ENCODE measurements around the gene SPDEF. TPM values are rescaled to one million over a fixed set of nuclear protein-coding genes. Genes with fewer than 3 reads are reported as not detected.

SPDEF gene
- total RNA-seq, 2 donors from 2014 or later, result 0.16 to 0.34 TPM

DNA sequence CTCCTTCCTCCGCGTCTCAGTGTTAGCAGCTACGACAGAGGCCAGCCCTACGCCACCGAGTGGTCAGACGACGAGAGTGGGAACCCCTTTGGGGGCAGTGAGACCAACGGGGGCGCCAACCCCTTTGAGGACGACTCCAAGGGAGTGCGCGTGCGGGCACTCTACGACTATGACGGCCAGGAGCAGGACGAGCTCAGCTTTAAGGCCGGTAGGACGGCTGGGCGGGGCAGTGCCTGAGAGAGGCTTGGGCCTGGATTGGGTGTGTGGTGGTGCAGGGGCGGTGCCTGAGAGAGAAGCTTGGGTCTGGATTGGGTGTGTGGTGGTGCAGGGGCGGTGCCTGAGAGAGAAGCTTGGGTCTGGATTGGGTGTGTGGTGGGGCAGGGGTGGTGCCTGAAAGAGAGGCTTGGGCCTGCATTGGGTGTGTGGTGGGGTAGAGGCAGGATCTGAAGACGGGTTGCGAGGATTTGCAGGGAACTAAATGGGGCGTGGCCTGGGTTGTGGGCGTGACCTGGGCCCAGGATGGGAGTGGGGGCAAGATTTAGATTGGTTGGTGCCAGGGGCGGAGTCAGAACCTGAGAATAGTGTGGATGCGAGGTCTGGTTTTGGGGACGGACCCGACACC lies 24.4 kb downstream of the SPDEF start:
- Mint-ChIP-seq H3K36me3 (ENCODE audit: insufficient read depth in 2 of 2) (no peaks in the 10 kb centered on the region), H3K4me3 (peak overlapping the region in 1 of 2 donors; percentile 49), H3K27ac (no peak overlapping the region), H3K9me3 (no peaks in the 10 kb centered on the region), H3K27me3 (ENCODE audit: low read depth) (no peaks in the 10 kb centered on the region), H3K4me1 (ENCODE audit: low read depth) (peaks cover 5% of the 10 kb centered on the region)
- ATAC-seq (replicated peaks in 1 of 2), result peak in 1 of 2 donors; percentile 58
- peak in 1 of 2 donors; percentile 61 for DNase-seq

DNA sequence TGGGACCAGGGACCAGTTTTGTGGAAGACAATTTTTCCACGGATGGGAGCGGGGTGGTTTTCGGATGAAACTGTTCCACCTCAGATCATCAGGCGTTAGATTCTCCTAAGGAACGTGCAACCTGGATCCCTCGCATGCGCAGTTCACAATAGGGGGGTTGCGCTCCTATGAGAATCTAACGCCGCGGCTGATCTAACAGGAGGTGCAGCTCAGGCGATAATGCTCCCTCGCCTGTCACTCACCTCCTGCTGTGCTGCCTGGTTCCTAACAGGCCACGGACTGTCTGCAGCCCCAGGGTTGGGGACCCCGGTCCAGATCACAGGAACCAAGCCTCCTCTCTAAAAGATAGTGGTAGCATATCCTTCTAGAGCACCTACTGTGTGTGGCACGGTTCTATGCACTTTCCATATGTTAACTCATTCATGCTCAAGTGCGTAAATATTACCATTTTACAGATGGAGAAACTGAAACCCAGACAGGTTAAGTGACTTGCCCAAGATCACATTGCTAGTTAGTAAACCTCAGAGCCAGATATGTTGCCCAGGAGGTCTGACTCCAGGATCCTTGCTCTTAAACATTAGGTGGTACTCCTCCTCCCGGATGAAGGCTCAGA lies 25.3 kb downstream of the SPDEF start:
- ATAC-seq (replicated peaks in 1 of 2) (no peak), DNase-seq (no peak)
- Mint-ChIP-seq H3K27ac (no peak overlapping the region), H3K36me3 (ENCODE audit: insufficient read depth in 2 of 2) (no peaks in the 10 kb centered on the region), H3K4me3 (no peak overlapping the region), H3K27me3 (ENCODE audit: low read depth) (no peaks in the 10 kb centered on the region), H3K9me3 (no peaks in the 10 kb centered on the region), H3K4me1 (ENCODE audit: low read depth) (peaks cover 5% of the 10 kb centered on the region)

DNA sequence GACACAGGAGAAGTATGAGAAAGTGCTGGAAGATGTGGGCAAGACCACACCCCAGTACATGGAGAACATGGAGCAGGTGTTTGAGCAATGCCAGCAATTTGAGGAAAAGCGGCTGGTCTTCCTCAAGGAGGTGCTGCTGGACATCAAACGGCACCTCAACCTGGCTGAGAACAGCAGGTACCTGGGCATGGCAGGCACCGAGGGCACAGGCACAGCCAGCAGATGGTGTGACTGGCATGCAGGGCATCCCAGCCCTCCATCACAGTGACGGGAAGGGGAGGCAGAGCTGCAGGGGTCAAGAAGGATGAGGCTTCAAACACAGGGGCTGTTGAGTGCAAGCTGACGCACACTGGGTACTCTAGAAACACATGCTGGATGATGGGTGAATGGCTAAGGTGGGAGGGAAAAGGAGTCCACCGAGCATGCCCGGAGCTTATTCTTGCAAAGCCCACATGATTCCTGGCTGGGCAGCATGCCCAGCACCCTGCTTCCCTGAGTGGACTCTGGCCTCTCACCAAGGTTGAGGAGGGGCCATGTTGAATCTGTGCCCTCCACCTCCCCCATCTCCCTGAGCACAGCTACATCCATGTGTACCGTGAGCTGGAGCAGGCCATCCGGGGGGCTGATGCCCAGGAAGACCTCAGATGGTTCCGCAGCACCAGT lies 26.3 kb downstream of the SPDEF start:
- ATAC-seq (replicated peaks in 1 of 2) (no peak), DNase-seq (no peak)
- Mint-ChIP-seq H3K4me1 (ENCODE audit: low read depth) (peaks cover 5% of the 10 kb centered on the region), H3K4me3 (no peak overlapping the region), H3K27ac (no peak overlapping the region), H3K27me3 (ENCODE audit: low read depth) (no peaks in the 10 kb centered on the region), H3K36me3 (ENCODE audit: insufficient read depth in 2 of 2) (no peaks in the 10 kb centered on the region), H3K9me3 (no peaks in the 10 kb centered on the region)

DNA sequence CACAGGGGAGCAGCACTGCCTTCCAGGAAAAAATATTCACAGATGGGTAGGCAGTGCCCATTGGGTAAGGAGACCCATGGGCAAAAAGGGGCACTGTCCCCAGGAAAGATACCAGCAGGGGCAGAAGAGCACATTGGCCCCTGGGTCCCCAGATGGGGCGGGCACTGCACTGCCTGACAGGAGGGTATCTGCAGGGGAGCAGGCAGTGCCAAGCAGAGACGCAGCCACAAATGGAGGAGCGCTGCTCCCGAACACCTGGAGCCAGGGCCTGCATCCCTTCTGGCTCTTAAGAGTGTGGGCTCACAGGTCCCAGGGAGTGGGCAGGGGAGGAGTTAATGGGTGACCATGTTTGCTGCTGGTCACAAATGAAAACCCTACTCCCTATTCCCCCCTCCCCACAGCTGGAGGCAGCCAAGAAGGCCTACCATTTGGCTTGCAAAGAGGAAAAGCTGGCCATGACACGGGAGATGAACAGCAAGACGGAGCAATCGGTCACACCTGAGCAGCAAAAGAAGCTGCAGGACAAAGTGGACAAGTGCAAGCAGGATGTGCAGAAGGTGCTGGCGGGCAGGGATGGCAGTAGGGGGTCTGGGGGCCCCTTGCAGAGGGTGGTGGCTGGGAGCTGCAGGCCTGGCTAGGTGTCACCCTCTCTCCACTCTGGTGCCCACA lies 27.0 kb downstream of the SPDEF start:
- Mint-ChIP-seq H3K27me3 (ENCODE audit: low read depth) (no peaks in the 10 kb centered on the region), H3K27ac (no peak overlapping the region), H3K4me1 (ENCODE audit: low read depth) (peaks cover 5% of the 10 kb centered on the region), H3K36me3 (ENCODE audit: insufficient read depth in 2 of 2) (no peaks in the 10 kb centered on the region), H3K4me3 (no peak overlapping the region), H3K9me3 (no peaks in the 10 kb centered on the region)
- no peak for DNase-seq
- ATAC-seq (replicated peaks in 1 of 2), result no peak

DNA sequence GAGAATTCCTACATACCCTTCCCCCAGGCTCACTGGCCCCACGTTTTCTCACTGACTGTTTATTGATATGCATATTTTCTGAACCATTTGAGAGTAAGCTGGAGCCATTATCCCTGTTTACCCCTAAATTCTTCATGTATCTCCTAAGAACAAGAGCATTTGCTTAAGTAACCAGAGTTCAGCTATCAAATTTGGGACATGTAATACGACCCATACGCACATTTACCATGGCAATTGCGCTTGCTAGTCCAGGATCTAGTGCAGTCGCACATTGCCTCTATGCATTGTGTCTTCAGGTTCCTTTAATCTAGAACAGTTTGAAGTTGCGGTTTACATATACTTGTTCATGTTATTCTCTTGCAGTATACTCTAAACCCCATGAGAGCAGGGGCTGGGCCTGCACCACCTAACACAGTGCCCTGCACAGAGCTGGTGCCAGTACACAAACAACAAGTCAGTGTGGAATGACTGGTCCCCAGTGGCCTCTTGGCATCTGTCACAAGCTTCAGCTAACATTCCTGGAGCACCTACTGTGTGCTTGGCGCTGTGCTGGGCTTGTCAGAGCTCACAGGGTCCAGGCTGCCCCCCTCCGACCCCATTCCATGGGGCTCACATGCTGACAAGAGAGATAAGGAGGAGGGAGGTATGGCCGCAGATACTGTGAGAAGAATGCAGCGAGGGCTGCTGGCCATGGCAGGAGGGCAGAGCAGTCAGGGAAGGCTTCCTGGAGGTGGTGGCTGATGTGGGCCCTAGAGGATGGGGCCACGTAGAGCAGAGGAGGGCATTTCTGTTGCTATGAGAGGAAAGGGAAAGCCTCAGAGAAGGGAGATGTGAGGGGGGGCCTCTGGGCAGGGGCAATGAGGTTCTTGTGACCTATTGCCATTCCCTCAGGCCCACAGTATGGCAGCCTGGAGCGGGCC lies 28.1 kb downstream of the SPDEF start:
- no peak for DNase-seq
- no peak for ATAC-seq (replicated peaks in 1 of 2)
- peak overlapping the region; percentile 69 for H3K27ac Mint-ChIP-seq
- no peaks in the 10 kb centered on the region for H3K27me3 Mint-ChIP-seq (ENCODE audit: low read depth)
- peaks cover 5% of the 10 kb centered on the region for H3K4me1 Mint-ChIP-seq (ENCODE audit: low read depth)
- no peaks in the 10 kb centered on the region for H3K9me3 Mint-ChIP-seq
- H3K4me3 Mint-ChIP-seq, result peak overlapping the region; percentile 29 to 67
- H3K36me3 Mint-ChIP-seq (ENCODE audit: insufficient read depth in 2 of 2), result no peaks in the 10 kb centered on the region

DNA sequence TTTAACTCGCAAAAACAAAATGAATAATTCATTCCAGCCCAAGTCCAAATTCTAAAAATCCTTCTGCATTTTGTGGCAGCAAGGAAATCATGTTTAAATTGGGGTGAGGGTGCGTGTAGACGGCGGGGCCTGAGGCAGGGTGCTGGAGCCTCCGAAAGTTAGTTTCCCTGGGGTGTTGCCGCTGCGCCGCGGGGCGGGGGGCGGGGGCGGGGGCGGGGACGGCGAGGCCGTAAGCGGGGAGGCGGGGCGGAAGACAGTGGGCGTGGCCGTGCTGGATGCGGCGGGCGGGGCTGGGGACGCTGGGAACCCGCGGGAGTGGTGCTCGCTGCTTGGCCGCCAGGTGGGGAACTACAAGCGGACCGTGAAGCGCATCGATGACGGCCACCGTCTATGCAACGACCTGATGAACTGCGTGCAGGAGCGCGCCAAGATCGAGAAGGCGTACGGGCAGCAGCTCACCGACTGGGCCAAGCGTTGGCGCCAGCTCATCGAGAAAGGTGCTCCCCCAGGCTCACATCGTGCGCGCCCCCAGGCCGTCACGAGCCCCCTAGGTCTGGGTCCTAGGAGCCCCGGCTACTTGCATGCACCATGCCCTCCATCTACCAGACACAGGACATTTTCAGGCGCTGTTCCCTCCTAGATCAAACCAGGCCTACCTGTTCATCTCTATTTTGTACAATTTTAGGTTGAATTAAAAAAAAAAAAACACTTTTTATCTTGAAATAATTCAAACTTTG lies 29.0 kb downstream of the SPDEF start:
- no peak overlapping the region for H3K27ac Mint-ChIP-seq
- peaks cover 5% of the 10 kb centered on the region for H3K4me1 Mint-ChIP-seq (ENCODE audit: low read depth)
- no peaks in the 10 kb centered on the region for H3K27me3 Mint-ChIP-seq (ENCODE audit: low read depth)
- no peaks in the 10 kb centered on the region for H3K9me3 Mint-ChIP-seq
- ATAC-seq (replicated peaks in 1 of 2) (peak; percentile 94 to 98), DNase-seq (peak; percentile 98)
- H3K4me3 Mint-ChIP-seq, result peak overlapping the region; percentile 43 to 67
- H3K36me3 Mint-ChIP-seq (ENCODE audit: insufficient read depth in 2 of 2), result no peaks in the 10 kb centered on the region

DNA sequence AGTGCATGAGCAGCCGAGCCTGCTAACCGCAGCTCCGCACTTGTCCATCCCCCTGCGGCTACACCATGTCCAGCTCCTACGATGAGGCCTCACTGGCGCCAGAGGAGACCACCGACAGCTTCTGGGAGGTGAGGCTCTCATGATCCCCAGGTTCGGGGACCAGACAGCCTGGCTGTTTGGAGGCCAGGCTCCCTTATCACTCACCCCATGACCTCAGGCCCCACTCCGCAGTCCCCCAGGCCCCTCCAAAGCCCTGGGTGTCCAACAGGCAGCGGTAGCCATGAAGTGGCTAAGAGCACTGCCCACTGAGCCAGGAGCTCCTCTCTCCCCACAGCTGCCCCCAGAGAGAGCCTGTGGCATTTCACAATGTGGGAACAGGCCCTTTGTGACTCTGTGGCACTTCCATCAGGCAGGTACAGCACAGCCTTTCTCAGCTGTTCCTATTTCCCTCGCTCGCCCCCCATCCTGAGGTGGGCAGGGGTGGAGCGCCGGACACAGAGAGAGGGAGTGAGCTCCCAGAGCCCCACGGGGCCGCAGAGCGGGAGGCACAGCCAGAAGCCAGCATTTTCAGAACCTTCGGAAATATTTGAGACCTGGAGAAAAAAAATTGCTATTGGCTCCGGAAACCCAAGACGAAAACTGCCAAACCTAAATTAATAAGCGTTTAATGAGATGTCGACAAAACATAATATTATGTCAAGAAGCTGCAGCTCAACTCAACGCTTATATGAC lies 29.7 kb downstream of the SPDEF start:
- DNase-seq (no peak), ATAC-seq (replicated peaks in 1 of 2) (no peak)
- peak overlapping the region in 1 of 2 donors; percentile 39 for H3K4me3 Mint-ChIP-seq
- H3K36me3 Mint-ChIP-seq (ENCODE audit: insufficient read depth in 2 of 2), result no peaks in the 10 kb centered on the region
- H3K4me1 Mint-ChIP-seq (ENCODE audit: low read depth), result peaks cover 5% of the 10 kb centered on the region
- no peaks in the 10 kb centered on the region for H3K9me3 Mint-ChIP-seq
- H3K27me3 Mint-ChIP-seq (ENCODE audit: low read depth), result no peaks in the 10 kb centered on the region
- H3K27ac Mint-ChIP-seq, result no peak overlapping the region

DNA sequence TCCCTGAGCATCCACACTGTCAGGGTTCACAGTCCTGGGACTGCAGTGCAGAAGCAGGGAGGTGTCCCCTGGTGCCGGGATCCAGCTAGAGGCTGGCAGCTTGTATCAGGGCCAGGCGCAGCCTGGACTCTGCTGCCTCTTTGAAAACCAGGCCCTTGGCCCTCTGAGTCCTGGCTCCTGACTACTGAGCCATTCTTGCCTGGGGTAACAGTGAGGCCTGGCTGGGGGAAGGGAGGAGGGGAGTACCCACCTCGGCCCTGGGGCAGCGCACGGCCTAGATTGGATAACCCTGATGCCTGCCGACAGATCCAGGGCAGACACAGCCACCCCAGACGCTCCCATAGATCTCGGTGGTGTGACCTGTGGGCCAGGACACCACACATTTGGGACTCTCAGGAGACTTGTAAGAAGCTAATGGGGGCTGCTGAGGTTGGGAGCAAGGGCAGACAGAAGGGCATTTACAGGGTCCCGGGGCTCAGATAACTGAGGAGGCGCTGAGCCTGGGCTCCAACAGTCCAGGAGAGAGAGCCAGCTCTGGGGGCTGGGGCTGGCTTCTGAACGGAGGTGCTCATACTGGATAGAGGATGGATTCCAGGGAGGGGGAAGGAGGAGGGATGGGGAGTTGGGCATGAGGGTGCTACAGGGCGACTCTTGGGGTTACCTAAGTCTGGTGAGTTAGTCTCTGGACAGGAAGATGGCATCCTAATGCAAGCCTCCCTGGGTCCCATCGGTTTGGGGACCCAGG lies 30.5 kb downstream of the SPDEF start:
- no peak overlapping the region for H3K4me3 Mint-ChIP-seq
- no peaks in the 10 kb centered on the region for H3K36me3 Mint-ChIP-seq (ENCODE audit: insufficient read depth in 2 of 2)
- ATAC-seq (replicated peaks in 1 of 2) (no peak), DNase-seq (no peak)
- no peaks in the 10 kb centered on the region for H3K9me3 Mint-ChIP-seq
- peaks cover 5% of the 10 kb centered on the region for H3K4me1 Mint-ChIP-seq (ENCODE audit: low read depth)
- no peaks in the 10 kb centered on the region for H3K27me3 Mint-ChIP-seq (ENCODE audit: low read depth)
- no peak overlapping the region for H3K27ac Mint-ChIP-seq

DNA sequence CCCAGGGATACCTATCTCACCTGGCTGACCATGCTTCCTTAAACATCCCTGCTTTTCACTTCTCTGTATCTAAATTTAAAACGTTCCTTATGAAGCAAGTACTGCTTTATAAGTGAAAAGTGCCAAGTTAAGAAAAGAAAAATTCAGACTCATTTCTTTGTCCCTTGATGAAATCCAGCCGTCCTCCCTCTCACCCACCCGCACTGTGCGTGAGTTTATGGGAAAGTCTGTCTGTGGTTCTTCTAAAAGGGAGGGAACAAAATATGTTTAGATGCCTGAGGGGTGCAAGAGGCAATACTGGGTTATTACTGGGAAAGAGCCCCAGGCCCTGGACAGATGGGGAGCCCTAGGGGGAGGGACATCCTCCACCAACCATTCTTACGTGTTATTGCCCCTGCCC lies 31.2 kb downstream of the SPDEF start:
- Mint-ChIP-seq H3K27me3 (ENCODE audit: low read depth) (no peaks in the 10 kb centered on the region), H3K4me3 (no peak overlapping the region)

DNA sequence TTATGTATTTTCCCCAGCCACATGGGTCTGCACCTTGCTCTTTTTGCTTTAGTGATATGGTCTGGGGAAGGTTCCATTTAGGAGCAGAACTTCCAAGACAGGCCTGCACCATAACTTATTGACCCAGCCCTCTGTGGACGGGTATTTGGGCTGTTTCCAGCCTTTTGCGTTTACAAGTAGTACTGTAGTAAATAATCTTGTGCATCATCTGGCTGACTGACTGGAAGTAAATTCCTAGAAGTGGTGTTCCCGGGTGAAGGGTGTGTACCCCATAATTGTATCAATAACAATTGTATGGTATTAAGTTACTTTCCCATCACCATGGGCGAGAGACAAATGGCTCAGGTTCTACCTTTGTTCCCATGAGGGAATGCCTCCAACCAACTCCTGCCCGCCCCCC lies 31.6 kb downstream of the SPDEF start:
- Mint-ChIP-seq H3K36me3 (ENCODE audit: insufficient read depth in 2 of 2) (no peaks in the 10 kb centered on the region), H3K4me1 (ENCODE audit: low read depth) (peaks cover 5% of the 10 kb centered on the region), H3K27ac (no peak overlapping the region), H3K4me3 (no peak overlapping the region), H3K27me3 (ENCODE audit: low read depth) (no peaks in the 10 kb centered on the region), H3K9me3 (no peaks in the 10 kb centered on the region)
- DNase-seq, result no peak
- no peak for ATAC-seq (replicated peaks in 1 of 2)

More for the DNA sequence above, 31.2 kb downstream of the SPDEF start:
- no peak for ATAC-seq (replicated peaks in 1 of 2)
- H3K4me1 Mint-ChIP-seq (ENCODE audit: low read depth), result peaks cover 5% of the 10 kb centered on the region
- H3K9me3 Mint-ChIP-seq, result no peaks in the 10 kb centered on the region
- no peaks in the 10 kb centered on the region for H3K36me3 Mint-ChIP-seq (ENCODE audit: insufficient read depth in 2 of 2)
- no peak overlapping the region for H3K27ac Mint-ChIP-seq
- DNase-seq, result no peak

DNA sequence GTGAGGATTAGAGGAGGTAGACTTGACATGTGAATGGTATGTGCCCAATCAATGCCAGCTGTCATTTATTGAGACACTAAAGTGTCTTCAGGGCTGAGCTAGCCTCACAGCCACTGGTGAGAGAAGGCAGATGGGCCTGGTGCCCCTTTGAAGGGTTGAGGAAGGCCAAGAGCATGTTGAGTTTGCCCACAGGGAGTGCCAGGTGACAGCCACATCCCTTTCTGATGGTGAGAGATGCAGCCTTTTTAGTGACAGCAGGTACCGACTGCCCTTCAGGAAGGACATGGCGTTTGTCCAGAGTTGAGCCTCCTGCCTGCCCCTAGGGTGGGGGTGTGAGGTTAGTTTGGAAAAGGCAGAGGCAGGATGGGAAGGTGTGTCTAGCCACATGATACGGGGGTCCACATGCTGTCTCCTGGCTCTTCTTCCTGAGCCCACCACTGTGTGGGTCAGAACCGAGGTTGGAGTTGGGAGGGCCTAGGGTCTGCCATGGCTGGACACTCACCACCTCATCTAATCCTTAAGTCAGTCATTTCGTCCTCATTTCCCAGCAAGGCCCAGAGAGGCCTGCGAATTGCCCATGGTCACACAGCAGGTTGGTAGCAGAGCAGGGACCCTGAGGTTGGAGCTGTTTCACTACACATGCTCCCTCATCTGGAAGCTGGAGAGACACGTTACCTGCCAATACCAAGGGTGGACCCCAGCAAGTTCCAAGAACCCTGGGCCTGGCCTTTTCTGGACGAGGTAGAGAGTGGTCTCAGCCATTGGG lies 32.5 kb downstream of the SPDEF start:
- Mint-ChIP-seq H3K36me3 (ENCODE audit: insufficient read depth in 2 of 2) (no peaks in the 10 kb centered on the region), H3K4me1 (ENCODE audit: low read depth) (peaks cover 5% of the 10 kb centered on the region), H3K9me3 (no peaks in the 10 kb centered on the region), H3K27me3 (ENCODE audit: low read depth) (no peaks in the 10 kb centered on the region), H3K27ac (no peak overlapping the region), H3K4me3 (no peak overlapping the region)
- DNase-seq, result no peak
- no peak for ATAC-seq (replicated peaks in 1 of 2)
